Natural killer cell (primary cell): ENCODE results near the gene GBP3. TPM values are rescaled to one million over a fixed set of nuclear protein-coding genes. Genes with fewer than 3 reads are reported as not detected.
"Not testable (repeated sequence)": the region's sequence is repeated elsewhere in the genome, so short reads cannot be mapped to it uniquely, and the experiment has no call there.

Experiments used
- ATAC-seq, 3 donors: fragments of 150-1000 bp in 2 of 3; fragments of 200-7000 bp in 1 of 3; cut with Tn5 transposase; 1 replicate in 1 of 3; 2 replicates in 2 of 3; pipeline ENCODE4 v1.10.0; 2021; ENCODE audit warnings: mild to moderate bottlenecking in 2 of 3, moderate library complexity in 2 of 3
- DNase-seq, 2 donors: peaks; one replicate each; pipeline versions ENCODE4 v3.0.0 to v3.0.0-alpha.2; 2013 to 2021; ENCODE audit warnings: mixed read lengths in 1 of 2
- H3K27ac ChIP-seq: one replicate; pipeline ENCODE4 v1.5.1; 2013; ENCODE audit warnings: mild to moderate bottlenecking, low read length
- H3K27me3 ChIP-seq: one replicate; pipeline ENCODE4 v1.6.1; 2013; ENCODE audit warnings: low read length; ENCODE audit not compliant: control insufficient read depth, insufficient read depth
- H3K36me3 ChIP-seq: one replicate; pipeline ENCODE4 v1.6.1; 2013; ENCODE audit warnings: low read length; ENCODE audit not compliant: control insufficient read depth, insufficient read depth
- H3K4me1 ChIP-seq: one replicate; pipeline ENCODE4 v1.6.1; 2013; ENCODE audit warnings: low read length; ENCODE audit not compliant: control insufficient read depth, insufficient read depth
- H3K4me3 ChIP-seq: one replicate; pipeline ENCODE4 v1.5.1; 2013; ENCODE audit warnings: low read length
- H3K9me3 ChIP-seq: one replicate; pipeline ENCODE4 v1.6.1; 2013; ENCODE audit warnings: low read length; ENCODE audit not compliant: control insufficient read depth, insufficient read depth
- H3K27ac Mint-ChIP-seq, 2 donors: one replicate each; pipeline ENCODE4 v1.8.0; 2022; ENCODE audit warnings: mild to moderate bottlenecking in 2 of 2, mixed read lengths in 2 of 2, moderate library complexity in 1 of 2
- H3K27me3 Mint-ChIP-seq, 2 donors: one replicate each; pipeline ENCODE4 v1.8.0; 2022; ENCODE audit warnings: low read depth in 2 of 2, mixed read lengths in 2 of 2
- H3K36me3 Mint-ChIP-seq: one replicate; pipeline ENCODE4 v1.8.0; 2022; ENCODE audit warnings: mixed read lengths
- H3K4me1 Mint-ChIP-seq, 2 donors: one replicate each; pipeline ENCODE4 v1.8.0; 2022; ENCODE audit warnings: mixed read lengths in 2 of 2
- H3K4me3 Mint-ChIP-seq: one replicate; pipeline ENCODE4 v1.8.0; 2022; ENCODE audit warnings: mild to moderate bottlenecking, moderate library complexity, mixed read lengths
- H3K9me3 Mint-ChIP-seq, 2 donors: one replicate each; pipeline ENCODE4 v1.8.0; 2022; ENCODE audit warnings: mixed read lengths in 2 of 2
- CTCF ChIP-seq: fragments of 200-600 bp; IDR thresholded peaks from one replicate; pipeline ENCODE4 v1.8.0; 2022; ENCODE audit warnings: antibody characterized with exemption
- WGBS: methylation state at CpG from one replicate; pipeline ENCODE4 v1.1.7; 2013; ENCODE audit warnings: missing lambda C conversion rate; ENCODE audit not compliant: insufficient coverage; 5-methylcytosine and 5-hydroxymethylcytosine counted together
- intact Hi-C: fragments of 100-400 bp; cut with micrococcal nuclease; formaldehyde crosslinking; loops from one replicate; pipeline ENCODE4 v1.14.2; 2022
- total RNA-seq, 4 donors: library from RNA; stranded (reverse); fragments of 120-200 nt in 1 of 4; gene quantifications; one replicate each; pipeline versions ENCODE4 v1.2.3 to v1.2.4, GENCODE V29; 2013 to 2022

The GBP3 gene
- total RNA-seq, 3 donors from 2014 or later (not counting 1 experiment from before 2014, with no cell fraction given) = 36.1 to 52.5 (median 49.0) TPM

- H3K36me3 Mint-ChIP-seq, H3K36me3 ChIP-seq, H3K27me3 Mint-ChIP-seq, H3K27ac ChIP-seq, H3K4me3 ChIP-seq, intact Hi-C loops, H3K4me3 Mint-ChIP-seq, H3K27me3 ChIP-seq, H3K9me3 ChIP-seq, H3K27ac Mint-ChIP-seq, ATAC-seq, H3K9me3 Mint-ChIP-seq, H3K4me1 ChIP-seq: not testable (repeated sequence)
- no CpG with 5 or more reads among the region's 2 CpGs for WGBS
- H3K4me1 Mint-ChIP-seq = peaks cover 7 to 11% of the 10 kb centered on the region in 2 donors
- peak in 1 of 2 donors; percentile 36 for DNase-seq
Observed at GRCh38 chr1:89029051-89029450, 6.4 kb upstream of the GBP3 start.

- Mint-ChIP-seq H3K9me3 (no peaks in the 10 kb centered on the region), H3K4me1 (peaks cover 28% of the 10 kb centered on the region in 2 donors), H3K4me3 (no peak overlapping the region)
Observed at GRCh38 chr1:89025928-89026327, 3.3 kb upstream of the GBP3 start.

DNA sequence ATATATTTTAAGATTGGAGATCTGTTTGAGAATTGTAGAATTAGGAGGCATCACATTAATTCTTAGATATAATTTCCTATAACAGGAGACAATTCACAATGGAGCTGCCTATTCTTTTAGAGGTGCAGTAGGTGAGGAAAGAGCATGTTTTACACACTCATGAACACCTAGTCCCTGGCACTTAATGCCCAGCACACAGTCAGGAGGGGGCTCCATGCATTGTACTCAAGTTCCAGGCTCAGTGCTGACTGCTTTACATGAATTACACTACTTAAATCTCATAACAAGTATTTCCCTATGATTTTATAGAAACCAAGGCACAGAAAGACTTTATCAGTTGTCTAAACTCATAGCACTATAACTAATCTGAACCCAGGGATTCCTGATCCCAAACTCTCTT, 360 bp upstream of the GBP3 start:
- Mint-ChIP-seq H3K4me3 (peak overlapping the region; percentile 95), H3K27ac (peak overlapping the region; percentile 86 to 92), H3K9me3 (no peaks in the 10 kb centered on the region), H3K4me1 (peaks cover 48 to 50% of the 10 kb centered on the region in 2 donors), H3K27me3 (no peaks in the 10 kb centered on the region), H3K36me3 (peaks cover 22% of the 10 kb centered on the region)
- Histone ChIP-seq H3K9me3 (no peaks in the 10 kb centered on the region), H3K36me3 (peaks cover 17% of the 10 kb centered on the region), H3K4me1 (peaks cover 20% of the 10 kb centered on the region), H3K27me3 (no peaks in the 10 kb centered on the region), H3K4me3 (peak overlapping the region; percentile 60), H3K27ac (peak overlapping the region; percentile 84)
- intact Hi-C loops = loop anchor here (2.0 to 5.0 kb wide), 2 partner anchors 44 to 104 kb away; partner anchors contain the start of genes GBP1 and GBP2
- peak in 2 of 3 donors; percentile 12 to 24 for ATAC-seq
- TF ChIP-seq CTCF = no peak
- DNase-seq = peak in 1 of 2 donors; percentile 26

More at GRCh38 chr1:89025928-89026327, 3.3 kb upstream of the GBP3 start:
- no peak overlapping the region for H3K27ac Mint-ChIP-seq
- WGBS = 87% methylated on average over 3 of the region's 3 CpGs
- H3K27me3 ChIP-seq = no peaks in the 10 kb centered on the region
- no peaks in the 10 kb centered on the region for H3K9me3 ChIP-seq
- no peak for ATAC-seq
- H3K27ac ChIP-seq = no peak overlapping the region
- intact Hi-C loops = no loop called here
- DNase-seq = no peak
- no peaks in the 10 kb centered on the region for H3K27me3 Mint-ChIP-seq
- H3K4me3 ChIP-seq = no peak overlapping the region
- peaks cover 8% of the 10 kb centered on the region for H3K4me1 ChIP-seq
- no peaks in the 10 kb centered on the region for H3K36me3 Mint-ChIP-seq
- TF ChIP-seq CTCF = no peak
- H3K36me3 ChIP-seq = no peaks in the 10 kb centered on the region

- ATAC-seq, H3K27me3 Mint-ChIP-seq, intact Hi-C loops, H3K9me3 ChIP-seq, H3K27me3 ChIP-seq, H3K9me3 Mint-ChIP-seq, H3K4me3 ChIP-seq, DNase-seq, H3K27ac ChIP-seq: not testable (repeated sequence)
- peak overlapping the region; percentile 66 for H3K4me3 Mint-ChIP-seq
- peaks cover 24% of the 10 kb centered on the region for H3K4me1 ChIP-seq
- peak overlapping the region; percentile 72 to 77 for H3K27ac Mint-ChIP-seq
- peaks cover 64 to 78% of the 10 kb centered on the region in 2 donors for H3K4me1 Mint-ChIP-seq
- H3K36me3 Mint-ChIP-seq = peaks cover 51% of the 10 kb centered on the region
- H3K36me3 ChIP-seq = peaks cover 59% of the 10 kb centered on the region
- 94% methylated on average over 2 of the region's 3 CpGs for WGBS
Observed at GRCh38 chr1:89018318-89018717, 4.3 kb downstream of the GBP3 start.
